ENCODE results near the gene POLR3A.

POLR3A gene

GRCh38 chr10:78035025-78035424, 5.7 kb upstream of the POLR3A start:
- DNase-seq (ENCODE audit: low read depth): no peak
- peak overlapping the region; percentile 87 for H3K4me3 ChIP-seq (ENCODE audit: low read length)
- no peak for TF ChIP-seq CTCF (IDR thresholded peaks at IDR 0.05; ENCODE audit: insufficient read depth, low read depth, low read length, missing control alignments)

- DNase-seq (ENCODE audit: low read depth): peak; percentile 99
- TF ChIP-seq CTCF (IDR thresholded peaks at IDR 0.05; ENCODE audit: insufficient read depth, low read depth, low read length, missing control alignments): no peak
- H3K4me3 ChIP-seq (ENCODE audit: low read length): peak within 1 kb of the TSS; percentile 87
Measured at GRCh38 chr10:78033637-78034470, 4.5 kb upstream of the POLR3A start, which contains the start of gene RPS24. Gene RPS24 (plus strand): TSS chr10:78033863. CDS start chr10:78033902, 39 bp downstream.

GRCh38 chr10:78033387-78033636, 4.0 kb upstream of the POLR3A start:
- peak overlapping the region; percentile 87 for H3K4me3 ChIP-seq (ENCODE audit: low read length)
- no peak for TF ChIP-seq CTCF (IDR thresholded peaks at IDR 0.05; ENCODE audit: insufficient read depth, low read depth, low read length, missing control alignments)
- DNase-seq (ENCODE audit: low read depth): no peak

- DNase-seq (ENCODE audit: low read depth): peak; percentile 32
- H3K4me3 ChIP-seq (ENCODE audit: low read length): peak overlapping the region; percentile 100
- no peak for TF ChIP-seq CTCF (IDR thresholded peaks at IDR 0.05; ENCODE audit: insufficient read depth, low read depth, low read length, missing control alignments)
Measured at GRCh38 chr10:78028438-78029268, 662 bp downstream of the POLR3A start.

GRCh38 chr10:78025685-78026364, 3.5 kb downstream of the POLR3A start:
- TF ChIP-seq CTCF (IDR thresholded peaks at IDR 0.05; ENCODE audit: insufficient read depth, low read depth, low read length, missing control alignments): no peak
- peak; percentile 75 for DNase-seq (ENCODE audit: low read depth)

GRCh38 chr10:78023741-78024140, 5.6 kb downstream of the POLR3A start:
- no peak overlapping the region for H3K4me3 ChIP-seq (ENCODE audit: low read length)
- no peak for DNase-seq (ENCODE audit: low read depth)
- no peak for TF ChIP-seq CTCF (IDR thresholded peaks at IDR 0.05; ENCODE audit: insufficient read depth, low read depth, low read length, missing control alignments)

More at GRCh38 chr10:78025685-78026364, 3.5 kb downstream of the POLR3A start:
- no peak overlapping the region for H3K4me3 ChIP-seq (ENCODE audit: low read length)
